Measurements from ENCODE around the gene USP17L17. TPM values are rescaled to one million over a fixed set of nuclear protein-coding genes. Genes with fewer than 3 reads are reported as not detected.

USP17L17 gene, protein sequence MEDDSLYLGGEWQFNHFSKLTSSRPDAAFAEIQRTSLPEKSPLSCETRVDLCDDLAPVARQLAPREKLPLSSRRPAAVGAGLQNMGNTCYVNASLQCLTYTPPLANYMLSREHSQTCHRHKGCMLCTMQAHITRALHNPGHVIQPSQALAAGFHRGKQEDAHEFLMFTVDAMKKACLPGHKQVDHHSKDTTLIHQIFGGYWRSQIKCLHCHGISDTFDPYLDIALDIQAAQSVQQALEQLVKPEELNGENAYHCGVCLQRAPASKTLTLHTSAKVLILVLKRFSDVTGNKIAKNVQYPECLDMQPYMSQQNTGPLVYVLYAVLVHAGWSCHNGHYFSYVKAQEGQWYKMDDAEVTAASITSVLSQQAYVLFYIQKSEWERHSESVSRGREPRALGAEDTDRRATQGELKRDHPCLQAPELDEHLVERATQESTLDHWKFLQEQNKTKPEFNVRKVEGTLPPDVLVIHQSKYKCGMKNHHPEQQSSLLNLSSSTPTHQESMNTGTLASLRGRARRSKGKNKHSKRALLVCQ
- not detected in 5 replicates for total RNA-seq (2022; extraction: Qiagen RNA extraction; ENCODE audit: low read depth)

DNA sequence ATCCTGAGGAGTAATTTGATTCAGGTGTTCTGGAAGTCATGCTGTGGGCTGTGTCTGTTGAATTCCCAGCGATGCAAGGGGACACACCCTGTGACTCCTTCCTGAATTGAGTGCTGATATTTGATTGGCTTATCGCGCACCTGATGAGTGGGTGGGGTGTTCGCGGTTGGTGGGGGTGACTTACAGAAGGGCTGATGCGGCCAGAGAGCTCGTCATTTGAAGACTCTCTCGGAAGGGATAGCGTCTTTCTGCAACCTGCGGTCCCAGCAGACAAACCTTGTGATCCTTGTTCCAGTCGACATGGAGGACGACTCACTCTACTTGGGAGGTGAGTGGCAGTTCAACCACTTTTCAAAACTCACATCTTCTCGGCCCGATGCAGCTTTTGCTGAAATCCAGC, at the start of gene USP17L17:
TSS of gene USP17L17 (plus strand) at position 301 of the 400 bp plus-strand sequence. CDS start at position 301, 0 bp downstream.

DNA sequence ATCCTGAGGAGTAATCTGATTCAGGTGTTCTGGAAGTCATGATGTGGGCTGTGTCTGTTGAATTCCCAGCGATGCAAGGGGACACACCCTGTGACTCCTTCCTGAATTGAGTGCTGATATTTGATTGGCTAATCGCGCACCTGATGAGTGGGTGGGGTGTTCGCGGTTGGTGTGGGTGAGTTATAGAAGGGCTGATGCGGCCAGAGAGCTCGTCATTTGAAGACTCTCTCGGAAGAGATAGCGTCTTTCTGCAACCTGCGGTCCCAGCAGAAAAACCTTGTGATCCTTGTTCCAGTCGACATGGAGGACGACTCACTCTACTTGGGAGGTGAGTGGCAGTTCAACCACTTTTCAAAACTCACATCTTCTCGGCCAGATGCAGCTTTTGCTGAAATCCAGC, 33.3 kb upstream of the USP17L17 start, which contains the start of gene USP17L10:
TSS of gene USP17L10 (plus strand) at position 301 of the 400 bp plus-strand sequence. CDS start at position 301, 0 bp downstream.

DNA sequence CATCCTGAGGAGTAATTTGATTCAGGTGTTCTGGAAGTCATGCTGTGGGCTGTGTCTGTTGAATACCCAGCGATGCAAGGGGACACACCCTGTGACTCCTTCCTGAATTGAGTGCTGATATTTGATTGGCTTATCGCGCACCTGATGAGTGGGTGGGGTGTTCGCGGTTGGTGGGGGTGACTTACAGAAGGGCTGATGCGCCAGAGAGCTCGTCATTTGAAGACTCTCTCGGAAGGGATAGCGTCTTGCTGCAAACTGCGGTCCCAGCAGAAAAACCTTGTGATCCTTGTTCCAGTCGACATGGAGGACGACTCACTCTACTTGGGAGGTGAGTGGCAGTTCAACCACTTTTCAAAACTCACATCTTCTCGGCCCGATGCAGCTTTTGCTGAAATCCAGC, 28.6 kb upstream of the USP17L17 start, which contains the start of gene USP17L11:
TSS of gene USP17L11 (plus strand) at position 301 of the 400 bp plus-strand sequence. CDS start at position 301, 0 bp downstream.

DNA sequence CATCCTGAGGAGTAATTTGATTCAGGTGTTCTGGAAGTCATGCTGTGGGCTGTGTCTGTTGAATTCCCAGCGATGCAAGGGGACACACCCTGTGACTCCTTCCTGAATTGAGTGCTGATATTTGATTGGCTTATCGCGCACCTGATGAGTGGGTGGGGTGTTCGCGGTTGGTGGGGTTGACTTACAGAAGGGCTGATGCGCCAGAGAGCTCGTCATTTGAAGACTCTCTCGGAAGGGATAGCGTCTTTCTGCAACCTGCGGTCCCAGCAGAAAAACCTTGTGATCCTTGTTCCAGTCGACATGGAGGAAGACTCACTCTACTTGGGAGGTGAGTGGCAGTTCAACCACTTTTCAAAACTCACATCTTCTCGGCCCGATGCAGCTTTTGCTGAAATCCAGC, 23.8 kb upstream of the USP17L17 start, which contains the start of gene USP17L12:
TSS of gene USP17L12 (plus strand) at position 301 of the 400 bp plus-strand sequence. CDS start at position 301, 0 bp downstream.

DNA sequence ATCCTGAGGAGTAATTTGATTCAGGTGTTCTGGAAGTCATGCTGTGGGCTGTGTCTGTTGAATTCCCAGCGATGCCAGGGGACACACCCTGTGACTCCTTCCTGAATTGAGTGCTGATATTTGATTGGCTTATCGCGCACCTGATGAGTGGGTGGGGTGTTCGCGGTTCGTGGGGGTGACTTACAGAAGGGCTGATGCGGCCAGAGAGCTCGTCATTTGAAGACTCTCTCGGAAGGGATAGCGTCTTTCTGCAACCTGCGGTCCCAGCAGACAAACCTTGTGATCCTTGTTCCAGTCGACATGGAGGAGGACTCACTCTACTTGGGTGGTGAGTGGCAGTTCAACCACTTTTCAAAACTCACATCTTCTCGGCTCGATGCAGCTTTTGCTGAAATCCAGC, 19.1 kb upstream of the USP17L17 start, which contains the start of gene USP17L13:
TSS of gene USP17L13 (plus strand) at position 301 of the 400 bp plus-strand sequence. CDS start at position 301, 0 bp downstream.

DNA sequence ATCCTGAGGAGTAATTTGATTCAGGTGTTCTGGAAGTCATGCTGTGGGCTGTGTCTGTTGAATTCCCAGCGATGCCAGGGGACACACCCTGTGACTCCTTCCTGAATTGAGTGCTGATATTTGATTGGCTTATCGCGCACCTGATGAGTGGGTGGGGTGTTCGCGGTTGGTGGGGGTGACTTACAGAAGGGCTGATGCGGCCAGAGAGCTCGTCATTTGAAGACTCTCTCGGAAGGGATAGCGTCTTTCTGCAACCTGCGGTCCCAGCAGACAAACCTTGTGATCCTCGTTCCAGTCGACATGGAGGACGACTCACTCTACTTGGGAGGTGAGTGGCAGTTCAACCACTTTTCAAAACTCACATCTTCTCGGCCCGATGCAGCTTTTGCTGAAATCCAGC, 9.6 kb upstream of the USP17L17 start, which contains the start of gene USP17L15:
TSS of gene USP17L15 (plus strand) at position 301 of the 400 bp plus-strand sequence. CDS start at position 301, 0 bp downstream.

DNA sequence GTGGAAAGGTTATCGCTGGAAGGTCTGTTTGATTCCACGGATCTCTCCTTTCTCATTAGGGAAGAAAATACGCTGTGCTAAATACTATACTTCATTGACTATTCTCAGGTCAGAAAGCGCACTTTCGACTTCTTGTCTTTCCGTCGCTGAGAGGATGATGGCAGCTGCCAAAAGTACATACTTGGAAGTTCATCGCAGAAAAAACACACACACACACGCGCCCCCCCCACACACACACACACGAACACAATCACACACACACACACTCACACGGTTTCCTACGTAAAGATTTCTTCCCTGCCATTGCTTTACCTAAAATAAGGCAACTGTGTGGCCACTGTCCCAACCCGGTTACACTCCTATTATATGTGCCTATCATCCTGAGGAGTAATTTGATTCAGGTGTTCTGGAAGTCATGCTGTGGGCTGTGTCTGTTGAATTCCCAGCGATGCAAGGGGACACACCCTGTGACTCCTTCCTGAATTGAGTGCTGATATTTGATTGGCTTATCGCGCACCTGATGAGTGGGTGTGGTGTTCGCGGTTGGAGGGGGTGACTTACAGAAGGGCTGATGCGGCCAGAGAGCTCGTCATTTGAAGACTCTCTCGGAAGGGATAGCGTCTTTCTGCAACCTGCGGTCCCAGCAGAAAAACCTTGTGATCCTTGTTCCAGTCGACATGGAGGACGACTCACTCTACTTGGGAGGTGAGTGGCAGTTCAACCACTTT, 4.4 kb downstream of the USP17L17 start, which contains the start of gene USP17L18:
TSS of gene USP17L18 (plus strand) at position 678 of the 728 bp plus-strand sequence. CDS start at position 678, 0 bp downstream.

DNA sequence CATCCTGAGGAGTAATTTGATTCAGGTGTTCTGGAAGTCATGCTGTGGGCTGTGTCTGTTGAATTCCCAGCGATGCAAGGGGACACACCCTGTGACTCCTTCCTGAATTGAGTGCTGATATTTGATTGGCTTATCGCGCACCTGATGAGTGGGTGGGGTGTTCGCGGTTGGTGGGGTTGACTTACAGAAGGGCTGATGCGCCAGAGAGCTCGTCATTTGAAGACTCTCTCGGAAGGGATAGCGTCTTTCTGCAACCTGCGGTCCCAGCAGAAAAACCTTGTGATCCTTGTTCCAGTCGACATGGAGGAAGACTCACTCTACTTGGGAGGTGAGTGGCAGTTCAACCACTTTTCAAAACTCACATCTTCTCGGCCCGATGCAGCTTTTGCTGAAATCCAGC, 9.4 kb downstream of the USP17L17 start, which contains the start of gene USP17L19:
TSS of gene USP17L19 (plus strand) at position 301 of the 400 bp plus-strand sequence. CDS start at position 301, 0 bp downstream.

DNA sequence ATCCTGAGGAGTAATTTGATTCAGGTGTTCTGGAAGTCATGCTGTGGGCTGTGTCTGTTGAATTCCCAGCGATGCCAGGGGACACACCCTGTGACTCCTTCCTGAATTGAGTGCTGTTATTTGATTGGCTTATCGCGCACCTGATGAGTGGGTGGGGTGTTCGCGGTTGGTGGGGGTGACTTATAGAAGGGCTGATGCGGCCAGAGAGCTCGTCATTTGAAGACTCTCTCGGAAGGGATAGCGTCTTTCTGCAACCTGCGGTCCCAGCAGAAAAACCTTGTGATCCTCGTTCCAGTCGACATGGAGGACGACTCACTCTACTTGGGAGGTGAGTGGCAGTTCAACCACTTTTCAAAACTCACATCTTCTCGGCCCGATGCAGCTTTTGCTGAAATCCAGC, 14.1 kb downstream of the USP17L17 start, which contains the start of gene USP17L20:
TSS of gene USP17L20 (plus strand) at position 301 of the 400 bp plus-strand sequence. CDS start at position 301, 0 bp downstream.

DNA sequence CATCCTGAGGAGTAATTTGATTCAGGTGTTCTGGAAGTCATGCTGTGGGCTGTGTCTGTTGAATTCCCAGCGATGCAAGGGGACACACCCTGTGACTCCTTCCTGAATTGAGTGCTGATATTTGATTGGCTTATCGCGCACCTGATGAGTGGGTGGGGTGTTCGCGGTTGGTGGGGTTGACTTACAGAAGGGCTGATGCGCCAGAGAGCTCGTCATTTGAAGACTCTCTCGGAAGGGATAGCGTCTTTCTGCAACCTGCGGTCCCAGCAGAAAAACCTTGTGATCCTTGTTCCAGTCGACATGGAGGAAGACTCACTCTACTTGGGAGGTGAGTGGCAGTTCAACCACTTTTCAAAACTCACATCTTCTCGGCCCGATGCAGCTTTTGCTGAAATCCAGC, 18.9 kb downstream of the USP17L17 start, which contains the start of gene USP17L21:
TSS of gene USP17L21 (plus strand) at position 301 of the 400 bp plus-strand sequence. CDS start at position 301, 0 bp downstream.

DNA sequence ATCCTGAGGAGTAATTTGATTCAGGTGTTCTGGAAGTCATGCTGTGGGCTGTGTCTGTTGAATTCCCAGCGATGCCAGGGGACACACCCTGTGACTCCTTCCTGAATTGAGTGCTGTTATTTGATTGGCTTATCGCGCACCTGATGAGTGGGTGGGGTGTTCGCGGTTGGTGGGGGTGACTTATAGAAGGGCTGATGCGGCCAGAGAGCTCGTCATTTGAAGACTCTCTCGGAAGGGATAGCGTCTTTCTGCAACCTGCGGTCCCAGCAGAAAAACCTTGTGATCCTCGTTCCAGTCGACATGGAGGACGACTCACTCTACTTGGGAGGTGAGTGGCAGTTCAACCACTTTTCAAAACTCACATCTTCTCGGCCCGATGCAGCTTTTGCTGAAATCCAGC, 23.6 kb downstream of the USP17L17 start, which contains the start of gene USP17L22:
TSS of gene USP17L22 (plus strand) at position 301 of the 400 bp plus-strand sequence. CDS start at position 301, 0 bp downstream.

Other genes with a start within 250 kb of the USP17L17 start
- not detected in 5 replicates for gene FAM90A26, start 73.5 kb upstream of the USP17L17 start, total RNA-seq (2022; extraction: Qiagen RNA extraction; ENCODE audit: low read depth)
- gene USP17L10, start 33.2 kb upstream of the USP17L17 start, total RNA-seq (2022; extraction: Qiagen RNA extraction; ENCODE audit: low read depth): not detected in 5 replicates
- not detected in 5 replicates for gene USP17L11, start 28.5 kb upstream of the USP17L17 start, total RNA-seq (2022; extraction: Qiagen RNA extraction; ENCODE audit: low read depth)
- gene USP17L12, start 23.7 kb upstream of the USP17L17 start, total RNA-seq (2022; extraction: Qiagen RNA extraction; ENCODE audit: low read depth): not detected in 5 replicates
- gene USP17L13, start 19.0 kb upstream of the USP17L17 start, total RNA-seq (2022; extraction: Qiagen RNA extraction; ENCODE audit: low read depth): not detected in 5 replicates
- not detected in 5 replicates for gene USP17L15, start 9.5 kb upstream of the USP17L17 start, total RNA-seq (2022; extraction: Qiagen RNA extraction; ENCODE audit: low read depth)
- gene USP17L18, start 4.8 kb downstream of the USP17L17 start, total RNA-seq (2022; extraction: Qiagen RNA extraction; ENCODE audit: low read depth): not detected in 5 replicates
- not detected in 5 replicates for gene USP17L19, start 9.5 kb downstream of the USP17L17 start, total RNA-seq (2022; extraction: Qiagen RNA extraction; ENCODE audit: low read depth)
- not detected in 5 replicates for gene USP17L20, start 14.2 kb downstream of the USP17L17 start, total RNA-seq (2022; extraction: Qiagen RNA extraction; ENCODE audit: low read depth)
- not detected in 5 replicates for gene USP17L21, start 19.0 kb downstream of the USP17L17 start, total RNA-seq (2022; extraction: Qiagen RNA extraction; ENCODE audit: low read depth)
- gene USP17L22, start 23.7 kb downstream of the USP17L17 start, total RNA-seq (2022; extraction: Qiagen RNA extraction; ENCODE audit: low read depth): not detected in 5 replicates
- not detected in 5 replicates for gene USP17L24, start 81.3 kb downstream of the USP17L17 start, total RNA-seq (2022; extraction: Qiagen RNA extraction; ENCODE audit: low read depth)
- not detected in 5 replicates for gene USP17L25, start 86.0 kb downstream of the USP17L17 start, total RNA-seq (2022; extraction: Qiagen RNA extraction; ENCODE audit: low read depth)
- not detected in 5 replicates for gene USP17L26, start 90.8 kb downstream of the USP17L17 start, total RNA-seq (2022; extraction: Qiagen RNA extraction; ENCODE audit: low read depth)
- not detected in 5 replicates for gene USP17L5, start 95.5 kb downstream of the USP17L17 start, total RNA-seq (2022; extraction: Qiagen RNA extraction; ENCODE audit: low read depth)
- gene USP17L27, start 100.3 kb downstream of the USP17L17 start, total RNA-seq (2022; extraction: Qiagen RNA extraction; ENCODE audit: low read depth): not detected in 5 replicates
- gene USP17L28, start 105.0 kb downstream of the USP17L17 start, total RNA-seq (2022; extraction: Qiagen RNA extraction; ENCODE audit: low read depth): not detected in 5 replicates
- not detected in 5 replicates for gene USP17L29, start 109.8 kb downstream of the USP17L17 start, total RNA-seq (2022; extraction: Qiagen RNA extraction; ENCODE audit: low read depth)
- gene USP17L30, start 119.2 kb downstream of the USP17L17 start, total RNA-seq (2022; extraction: Qiagen RNA extraction; ENCODE audit: low read depth): not detected in 5 replicates
- not detected in 5 replicates for gene DEFB131A, start 200.5 kb downstream of the USP17L17 start, total RNA-seq (2022; extraction: Qiagen RNA extraction; ENCODE audit: low read depth)

Measured in A549 treated with DMSO at 1 μM for 4 hours (cell line).